ENCODE data around the gene PISD. TPM values are rescaled to one million over a fixed set of nuclear protein-coding genes. Genes with fewer than 3 reads are reported as not detected.

PISD gene
- total RNA-seq, 3 donors from 2014 or later (not counting 1 experiment from before 2014, with no cell fraction given): 36.0 to 52.1 (median 47.8) TPM

- no peaks in the 10 kb centered on the region for H3K9me3 ChIP-seq (ENCODE audit: control insufficient read depth, insufficient read depth, low read length)
- peaks cover 0 to 10% of the 10 kb centered on the region in 2 donors for H3K4me1 Mint-ChIP-seq
- H3K36me3 Mint-ChIP-seq: peaks cover 14% of the 10 kb centered on the region
- peak overlapping the region in 1 of 2 donors; percentile 82 for H3K27ac Mint-ChIP-seq
- no peak overlapping the region for H3K4me3 ChIP-seq (ENCODE audit: low read length)
- H3K27ac ChIP-seq (ENCODE audit: low read length): no peak overlapping the region
- TF ChIP-seq, protein P1, sequence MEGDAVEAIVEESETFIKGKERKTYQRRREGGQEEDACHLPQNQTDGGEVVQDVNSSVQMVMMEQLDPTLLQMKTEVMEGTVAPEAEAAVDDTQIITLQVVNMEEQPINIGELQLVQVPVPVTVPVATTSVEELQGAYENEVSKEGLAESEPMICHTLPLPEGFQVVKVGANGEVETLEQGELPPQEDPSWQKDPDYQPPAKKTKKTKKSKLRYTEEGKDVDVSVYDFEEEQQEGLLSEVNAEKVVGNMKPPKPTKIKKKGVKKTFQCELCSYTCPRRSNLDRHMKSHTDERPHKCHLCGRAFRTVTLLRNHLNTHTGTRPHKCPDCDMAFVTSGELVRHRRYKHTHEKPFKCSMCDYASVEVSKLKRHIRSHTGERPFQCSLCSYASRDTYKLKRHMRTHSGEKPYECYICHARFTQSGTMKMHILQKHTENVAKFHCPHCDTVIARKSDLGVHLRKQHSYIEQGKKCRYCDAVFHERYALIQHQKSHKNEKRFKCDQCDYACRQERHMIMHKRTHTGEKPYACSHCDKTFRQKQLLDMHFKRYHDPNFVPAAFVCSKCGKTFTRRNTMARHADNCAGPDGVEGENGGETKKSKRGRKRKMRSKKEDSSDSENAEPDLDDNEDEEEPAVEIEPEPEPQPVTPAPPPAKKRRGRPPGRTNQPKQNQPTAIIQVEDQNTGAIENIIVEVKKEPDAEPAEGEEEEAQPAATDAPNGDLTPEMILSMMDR (IDR thresholded peaks at IDR 0.05): no peak
- no peak for DNase-seq
- H3K4me3 Mint-ChIP-seq: no peak overlapping the region
- peaks cover 2% of the 10 kb centered on the region for H3K4me1 ChIP-seq (ENCODE audit: control insufficient read depth, insufficient read depth, low read length)
- peaks cover 53% of the 10 kb centered on the region for H3K36me3 ChIP-seq (ENCODE audit: control insufficient read depth, insufficient read depth, low read length)
- 92% methylated on average over 7 of the region's 7 CpGs for WGBS (ENCODE audit: insufficient coverage)
- no peaks in the 10 kb centered on the region for H3K9me3 Mint-ChIP-seq
- no peak for ATAC-seq
- no peaks in the 10 kb centered on the region for H3K27me3 ChIP-seq (ENCODE audit: control insufficient read depth, insufficient read depth, low read length)
- intact Hi-C loops (cut with micrococcal nuclease): loop anchor here (1.0 kb wide), 1 partner anchor 9 kb away; no protein-coding TSS in a partner anchor
- no peaks in the 10 kb centered on the region for H3K27me3 Mint-ChIP-seq (ENCODE audit: low read depth in 2 of 2)
These were observed 75.7 kb downstream of the PISD start for GRCh38 chr22:31586137-31586920.

- Histone ChIP-seq H3K4me3 (ENCODE audit: low read length) (no peak overlapping the region), H3K36me3 (ENCODE audit: control insufficient read depth, insufficient read depth, low read length) (peaks cover 53% of the 10 kb centered on the region), H3K27ac (ENCODE audit: low read length) (no peak overlapping the region), H3K9me3 (ENCODE audit: control insufficient read depth, insufficient read depth, low read length) (no peaks in the 10 kb centered on the region), H3K27me3 (ENCODE audit: control insufficient read depth, insufficient read depth, low read length) (no peaks in the 10 kb centered on the region), H3K4me1 (ENCODE audit: control insufficient read depth, insufficient read depth, low read length) (peaks cover 2% of the 10 kb centered on the region)
- 85% methylated on average over 3 of the region's 3 CpGs for WGBS (ENCODE audit: insufficient coverage)
- H3K27ac Mint-ChIP-seq: no peak overlapping the region
- intact Hi-C loops (cut with micrococcal nuclease): no loop called here
- H3K4me3 Mint-ChIP-seq: no peak overlapping the region
- H3K27me3 Mint-ChIP-seq (ENCODE audit: low read depth in 2 of 2): no peaks in the 10 kb centered on the region
- ATAC-seq (no peak), DNase-seq (peak in 1 of 2 donors; percentile 19)
- peaks cover 0 to 10% of the 10 kb centered on the region in 2 donors for H3K4me1 Mint-ChIP-seq
- peaks cover 14% of the 10 kb centered on the region for H3K36me3 Mint-ChIP-seq
- no peaks in the 10 kb centered on the region for H3K9me3 Mint-ChIP-seq
- TF ChIP-seq, protein P1 (IDR thresholded peaks at IDR 0.05): no peak
These were observed 76.7 kb downstream of the PISD start for GRCh38 chr22:31585161-31585859.

DNA sequence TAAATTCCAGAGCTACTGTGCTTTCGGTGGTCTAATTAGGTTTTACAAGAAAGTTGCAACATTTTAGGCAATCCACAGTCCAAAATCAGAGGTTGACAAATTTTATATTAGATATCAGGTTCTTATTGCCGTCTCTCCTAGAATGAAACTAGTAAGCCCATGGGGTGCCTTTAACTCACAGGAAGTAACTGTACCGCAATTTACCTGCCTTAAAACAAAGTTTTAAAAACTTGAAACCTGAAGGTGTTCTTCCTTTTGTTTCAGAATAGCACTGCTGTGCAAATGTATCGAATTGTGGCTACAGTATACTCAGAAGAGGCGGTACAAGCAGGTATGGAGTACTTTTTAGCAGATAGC, 77.2 kb downstream of the PISD start:
- Histone ChIP-seq H3K4me3 (ENCODE audit: low read length) (no peak overlapping the region), H3K27me3 (ENCODE audit: control insufficient read depth, insufficient read depth, low read length) (no peaks in the 10 kb centered on the region), H3K4me1 (ENCODE audit: control insufficient read depth, insufficient read depth, low read length) (peaks cover 2% of the 10 kb centered on the region), H3K9me3 (ENCODE audit: control insufficient read depth, insufficient read depth, low read length) (no peaks in the 10 kb centered on the region), H3K27ac (ENCODE audit: low read length) (no peak overlapping the region), H3K36me3 (ENCODE audit: control insufficient read depth, insufficient read depth, low read length) (peaks cover 53% of the 10 kb centered on the region)
- 96% methylated on average over 5 of the region's 5 CpGs for WGBS (ENCODE audit: insufficient coverage)
- Mint-ChIP-seq H3K27me3 (ENCODE audit: low read depth in 2 of 2) (no peaks in the 10 kb centered on the region), H3K27ac (no peak overlapping the region), H3K4me1 (peaks cover 0 to 10% of the 10 kb centered on the region in 2 donors), H3K9me3 (no peaks in the 10 kb centered on the region), H3K4me3 (no peak overlapping the region), H3K36me3 (peaks cover 14% of the 10 kb centered on the region)
- peak in 1 of 2 donors; percentile 37 for DNase-seq
- no peak for ATAC-seq
- intact Hi-C loops (cut with micrococcal nuclease): no loop called here
- TF ChIP-seq, protein P1 (IDR thresholded peaks at IDR 0.05): no peak

Data from natural killer cell (primary cell).